Measurements from ENCODE around the gene PRCP.

The PRCP gene

GRCh38 chr11:82775736-82776346 lies 124.4 kb downstream of the PRCP start:
- peak; percentile 7 for DNase-seq

GRCh38 chr11:82775218-82775617 lies 125.0 kb downstream of the PRCP start:
- DNase-seq: no peak
